ENCODE data around the gene HADHA.

DNA sequence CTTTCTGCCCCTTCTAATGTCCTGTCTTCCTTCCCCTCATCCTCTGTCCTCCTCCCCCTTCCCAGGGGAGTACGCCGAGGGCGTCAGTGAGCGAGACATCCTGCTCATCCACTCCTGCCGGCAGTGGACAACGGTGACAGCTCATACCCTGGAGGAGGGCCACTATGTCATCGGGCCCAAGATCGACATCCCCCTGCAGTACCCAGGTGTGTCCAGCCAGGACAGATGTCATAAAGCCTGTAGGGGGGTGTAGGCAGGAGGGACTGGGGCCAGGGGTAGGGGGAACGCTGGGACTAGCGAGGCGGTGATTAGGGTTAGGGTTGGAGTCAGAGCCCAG, 68.2 kb downstream of the HADHA start:
- TF ChIP-seq, protein P1, sequence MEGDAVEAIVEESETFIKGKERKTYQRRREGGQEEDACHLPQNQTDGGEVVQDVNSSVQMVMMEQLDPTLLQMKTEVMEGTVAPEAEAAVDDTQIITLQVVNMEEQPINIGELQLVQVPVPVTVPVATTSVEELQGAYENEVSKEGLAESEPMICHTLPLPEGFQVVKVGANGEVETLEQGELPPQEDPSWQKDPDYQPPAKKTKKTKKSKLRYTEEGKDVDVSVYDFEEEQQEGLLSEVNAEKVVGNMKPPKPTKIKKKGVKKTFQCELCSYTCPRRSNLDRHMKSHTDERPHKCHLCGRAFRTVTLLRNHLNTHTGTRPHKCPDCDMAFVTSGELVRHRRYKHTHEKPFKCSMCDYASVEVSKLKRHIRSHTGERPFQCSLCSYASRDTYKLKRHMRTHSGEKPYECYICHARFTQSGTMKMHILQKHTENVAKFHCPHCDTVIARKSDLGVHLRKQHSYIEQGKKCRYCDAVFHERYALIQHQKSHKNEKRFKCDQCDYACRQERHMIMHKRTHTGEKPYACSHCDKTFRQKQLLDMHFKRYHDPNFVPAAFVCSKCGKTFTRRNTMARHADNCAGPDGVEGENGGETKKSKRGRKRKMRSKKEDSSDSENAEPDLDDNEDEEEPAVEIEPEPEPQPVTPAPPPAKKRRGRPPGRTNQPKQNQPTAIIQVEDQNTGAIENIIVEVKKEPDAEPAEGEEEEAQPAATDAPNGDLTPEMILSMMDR (IDR thresholded peaks at IDR 0.05), result no peak
- no peak for TF ChIP-seq ZFX (IDR thresholded peaks at IDR 0.05; ENCODE audit: borderline replicate concordance)

Data from 22Rv1 (cell line).